HG03103 (cell line): Measurements from ENCODE around the gene UNC13B.

ENCODE experiments used
- ATAC-seq: cut with Tn5 transposase; IDR thresholded peaks from one replicate; pipeline ENCODE4 v1.9.1; 2021; ENCODE audit warnings: low read depth; ENCODE audit not compliant: unreplicated experiment

UNC13B gene

GRCh38 chr9:35414889-35415288 is 253.1 kb downstream of the UNC13B start:
- no peak for ATAC-seq

- ATAC-seq, result no peak
Measured at GRCh38 chr9:35415402-35416097, 253.7 kb downstream of the UNC13B start.

DNA sequence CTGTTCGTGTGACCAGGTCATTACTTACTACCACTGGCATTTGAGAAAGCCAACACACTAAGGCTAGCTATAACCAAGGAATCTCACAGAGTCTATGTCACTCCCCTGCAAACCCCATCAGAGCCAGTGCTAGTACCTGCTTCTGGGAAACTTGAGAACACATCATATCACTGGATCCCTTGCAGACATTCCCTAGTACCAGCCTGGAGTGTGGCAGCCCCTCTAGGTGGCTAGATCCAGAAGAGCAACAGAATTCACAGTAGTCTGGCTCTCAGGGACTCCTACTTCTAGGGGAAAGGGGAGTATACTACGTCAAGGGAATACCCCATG is 254.3 kb downstream of the UNC13B start:
- no peak for ATAC-seq

GRCh38 chr9:35422346-35422745 is 260.5 kb downstream of the UNC13B start:
- no peak for ATAC-seq

- ATAC-seq, result no peak
Measured at GRCh38 chr9:35422753-35423152, 260.9 kb downstream of the UNC13B start.

DNA sequence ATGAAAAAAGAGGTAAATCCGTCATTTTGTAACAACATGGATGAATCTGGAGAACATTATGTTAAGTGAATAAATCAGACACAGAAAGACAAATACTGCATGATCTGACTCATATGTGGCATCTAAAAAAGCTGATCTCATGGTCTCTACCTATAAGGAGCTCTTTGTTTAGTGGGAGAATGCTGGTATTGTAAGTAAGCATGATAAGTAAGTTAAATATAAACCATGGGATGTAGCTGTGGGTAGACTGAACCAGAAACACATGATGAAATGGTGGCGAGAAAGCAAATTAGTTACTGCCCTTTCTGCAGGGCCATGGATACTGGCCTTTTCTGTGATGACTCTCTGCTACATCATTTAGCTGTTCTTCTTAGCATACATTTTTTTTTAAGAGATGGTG is 261.7 kb downstream of the UNC13B start:
- no peak for ATAC-seq

GRCh38 chr9:35424356-35425352 is 262.8 kb downstream of the UNC13B start:
- ATAC-seq, result no peak

DNA sequence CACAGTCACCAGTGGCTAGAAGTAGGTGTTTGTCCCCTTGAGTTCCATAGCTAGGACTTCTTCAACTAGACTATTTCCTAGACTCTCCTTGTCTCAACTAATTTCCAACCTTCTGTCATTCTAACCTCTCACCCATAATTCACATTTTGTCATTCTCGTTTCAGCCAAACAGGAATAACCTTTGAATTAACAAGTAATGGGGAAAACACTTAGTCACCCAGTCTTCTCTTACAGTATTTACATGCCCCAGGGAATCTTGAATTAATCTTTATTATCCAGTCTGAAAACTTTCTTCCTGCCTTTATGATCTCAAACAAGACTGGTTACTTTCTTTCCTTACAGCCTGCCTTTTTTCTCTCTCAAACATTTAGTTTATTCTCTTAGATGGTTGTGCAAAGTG is 264.8 kb downstream of the UNC13B start:
- ATAC-seq, result no peak

- ATAC-seq, result no peak
Measured at GRCh38 chr9:35431467-35431866, 269.7 kb downstream of the UNC13B start.

GRCh38 chr9:35432076-35432475 is 270.3 kb downstream of the UNC13B start:
- no peak for ATAC-seq

- ATAC-seq, result no peak
Measured at GRCh38 chr9:35436933-35437332, 275.1 kb downstream of the UNC13B start.

DNA sequence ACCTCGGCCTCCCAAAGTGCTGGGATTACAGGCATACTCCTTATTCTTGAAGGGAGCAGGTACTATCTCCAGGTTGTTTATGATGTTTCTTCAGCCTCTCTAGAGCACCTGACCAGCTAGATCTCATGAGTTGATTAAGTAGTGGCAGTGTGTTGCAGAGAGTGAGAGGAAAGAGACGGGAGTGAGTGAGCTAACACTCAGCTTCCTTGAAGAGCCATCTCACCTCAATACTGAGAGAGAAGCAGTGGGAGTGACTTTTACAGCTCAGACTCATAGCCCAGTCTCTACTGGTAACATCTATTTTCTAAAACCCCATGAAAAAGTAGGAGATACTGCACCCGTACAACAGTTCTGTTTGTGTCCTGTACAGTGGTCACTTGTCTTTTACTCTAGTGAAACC is 284.2 kb downstream of the UNC13B start:
- ATAC-seq, result no peak

GRCh38 chr9:35448496-35448895 is 286.7 kb downstream of the UNC13B start:
- ATAC-seq, result no peak

GRCh38 chr9:35452481-35452880 is 290.7 kb downstream of the UNC13B start:
- no peak for ATAC-seq

DNA sequence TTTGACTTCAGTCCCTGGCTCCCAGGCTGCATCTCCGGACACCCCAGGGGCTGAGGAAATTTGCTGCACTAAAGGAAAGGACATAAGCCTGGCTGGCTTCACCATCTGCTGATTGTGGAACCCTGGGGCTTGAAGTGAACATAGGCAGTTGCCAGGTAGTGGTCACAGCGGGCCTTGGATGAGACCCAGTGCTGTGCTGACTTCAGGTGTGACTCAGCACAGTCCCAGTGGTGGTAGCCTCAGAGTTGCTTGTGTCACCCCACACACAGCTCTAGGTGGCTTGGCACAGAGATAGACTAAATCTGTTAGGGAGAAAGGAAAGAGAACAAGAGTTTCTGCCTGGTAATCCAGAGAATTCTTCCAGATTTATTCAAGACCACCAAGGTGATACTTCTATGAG is 292.0 kb downstream of the UNC13B start:
- ATAC-seq, result no peak
